Vagina (tissue), 2 donors: ENCODE results near the gene TRPV5.

Experiments used
- CTCF ChIP-seq, 3 experiments: fragments of 450-650 bp in 2 of 3; fragments of 200-600 bp in 1 of 3; sonication (generic) in 1 of 3; IDR thresholded peaks; one replicate each; pipeline ENCODE4 v1.5.1; 2017 to 2019; ENCODE audit warnings: antibody characterized with exemption in 3 of 3, mild to moderate bottlenecking in 2 of 3, moderate library complexity in 2 of 3
- POLR2A ChIP-seq, 2 donors: fragments of 450-650 bp; IDR thresholded peaks; one replicate each; pipeline ENCODE4 v1.6.1; 2017; ENCODE audit warnings: antibody characterized with exemption in 2 of 2, mild to moderate bottlenecking in 2 of 2, moderate library complexity in 2 of 2
- POLR2AphosphoS5 ChIP-seq, 2 donors: sonication (generic); formaldehyde crosslinking; IDR thresholded peaks; one replicate each; pipeline ENCODE4 v1.9.0; 2017; ENCODE audit warnings: antibody characterized with exemption in 2 of 2, mild to moderate bottlenecking in 2 of 2, low read depth in 1 of 2; ENCODE audit not compliant: insufficient read depth in 1 of 2

- no peak for TF ChIP-seq CTCF (IDR thresholded peaks at IDR 0.05)
- no peak for TF ChIP-seq POLR2AphosphoS5 (IDR thresholded peaks at IDR 0.05; ENCODE audit: insufficient read depth in 1 of 2, low read depth in 1 of 2)
- TF ChIP-seq POLR2A (IDR thresholded peaks at IDR 0.05), result no peak
Observed at GRCh38 chr7:142950235-142950634, 16.7 kb upstream of the TRPV5 start.
